ENCODE results near the gene COL6A5. TPM values are rescaled to one million over a fixed set of nuclear protein-coding genes. Genes with fewer than 3 reads are reported as not detected.
A peak's percentile ranks its signal among the peaks of the same experiment; 100 is the strongest.

The COL6A5 gene
- total and polyA plus RNA-seq, 2 donors (not counting 1 experiment from before 2014, with no cell fraction given): 0.06 to 0.66 TPM

DNA sequence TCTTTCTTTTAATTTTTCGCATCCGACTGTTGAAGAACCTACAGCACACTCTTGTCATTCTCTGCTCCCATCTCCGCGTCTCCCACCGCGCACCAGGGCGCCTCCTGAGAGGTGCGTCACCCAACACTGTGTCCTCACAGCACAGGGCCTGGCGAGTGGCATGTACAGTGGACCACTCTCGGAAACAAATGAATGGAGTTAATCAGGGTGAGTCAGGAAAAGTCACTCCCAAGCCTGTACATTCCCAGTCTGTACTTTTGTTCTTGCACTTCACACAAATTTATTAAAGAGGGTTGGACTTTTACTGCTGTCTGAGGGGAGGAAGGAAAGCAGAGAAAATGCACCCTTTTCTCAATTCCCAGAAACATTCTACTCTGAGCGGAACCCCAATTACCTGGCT lies 172.1 kb downstream of the COL6A5 start:
- Histone ChIP-seq H3K36me3 (ENCODE audit: control insufficient read depth, insufficient read depth, low read length) (no peaks in the 10 kb centered on the region), H3K9ac (ENCODE audit: insufficient read depth, low read length) (no peak overlapping the region), H3K4me3 (replicated peaks in 1 of 4; ENCODE audit: control extremely low read depth in 1 of 4, insufficient read depth in 1 of 4, low read depth in 3 of 4, low read length in 4 of 4) (peak overlapping the region in 1 of 4 experiments; percentile 37), H3K4me2 (ENCODE audit: extremely low read depth, insufficient read depth, low read length) (peak overlapping the region; percentile 37), H4K20me1 (ENCODE audit: control insufficient read depth, extremely low read depth, insufficient read depth, low read length) (no peaks in the 10 kb centered on the region), H3K4me1 (ENCODE audit: control insufficient read depth, extremely low read depth, insufficient read depth, low read length) (no peaks in the 10 kb centered on the region), H2AFZ (ENCODE audit: low read length) (no peak overlapping the region), H3K9me3 (ENCODE audit: control insufficient read depth, insufficient read depth, low read depth, low read length) (no peaks in the 10 kb centered on the region), H3K27ac (ENCODE audit: insufficient read depth, low read length) (no peak overlapping the region), H3K27me3 (ENCODE audit: control insufficient read depth, insufficient read depth, low read length) (peaks cover 4% of the 10 kb centered on the region), H3K79me2 (ENCODE audit: control insufficient read depth, insufficient read depth, low read length) (no peaks in the 10 kb centered on the region)
- DNase-seq (ENCODE audit: low read depth in 2 of 2): peak in 1 of 2 donors; percentile 11
- no peak for TF ChIP-seq CTCF (conservative IDR thresholded peaks at IDR 0.05 in 1 of 2, IDR thresholded peaks at IDR 0.05 in 1 of 2; ENCODE audit: low read depth in 1 of 2, low read length in 2 of 2)
- no peak for TF ChIP-seq EZH2 (IDR thresholded peaks at IDR 0.05; ENCODE audit: low read length, missing control alignments)

DNA sequence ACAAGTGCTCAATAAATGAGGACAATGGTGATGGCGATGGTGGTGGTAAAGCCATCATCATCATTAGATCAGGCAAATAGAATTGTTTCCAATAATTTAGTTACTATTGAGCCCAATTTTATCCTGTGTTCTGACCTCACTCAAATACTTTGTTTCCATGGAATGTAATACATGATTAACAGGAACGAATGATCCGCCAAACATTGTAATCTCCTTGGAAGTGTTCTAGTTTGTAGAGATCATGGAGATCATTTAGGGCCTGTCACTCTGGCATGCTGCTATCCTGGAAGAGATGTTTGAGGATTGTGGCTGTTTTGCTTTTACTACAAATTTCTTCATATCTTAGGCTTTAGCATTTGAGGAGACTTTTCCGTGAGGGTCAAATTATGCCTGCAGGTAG lies 174.3 kb downstream of the COL6A5 start:
- H4K20me1 ChIP-seq (ENCODE audit: control insufficient read depth, extremely low read depth, insufficient read depth, low read length): no peaks in the 10 kb centered on the region
- no peaks in the 10 kb centered on the region for H3K9me3 ChIP-seq (ENCODE audit: control insufficient read depth, insufficient read depth, low read depth, low read length)
- H3K4me2 ChIP-seq (ENCODE audit: extremely low read depth, insufficient read depth, low read length): no peak overlapping the region
- no peak for DNase-seq (ENCODE audit: low read depth in 2 of 2)
- H3K36me3 ChIP-seq (ENCODE audit: control insufficient read depth, insufficient read depth, low read length): no peaks in the 10 kb centered on the region
- no peak overlapping the region for H3K9ac ChIP-seq (ENCODE audit: insufficient read depth, low read length)
- no peaks in the 10 kb centered on the region for H3K4me1 ChIP-seq (ENCODE audit: control insufficient read depth, extremely low read depth, insufficient read depth, low read length)
- H3K4me3 ChIP-seq (replicated peaks in 1 of 4; ENCODE audit: control extremely low read depth in 1 of 4, insufficient read depth in 1 of 4, low read depth in 3 of 4, low read length in 4 of 4): no peak overlapping the region
- peaks cover 4% of the 10 kb centered on the region for H3K27me3 ChIP-seq (ENCODE audit: control insufficient read depth, insufficient read depth, low read length)
- no peak overlapping the region for H2AFZ ChIP-seq (ENCODE audit: low read length)
- no peak overlapping the region for H3K27ac ChIP-seq (ENCODE audit: insufficient read depth, low read length)
- H3K79me2 ChIP-seq (ENCODE audit: control insufficient read depth, insufficient read depth, low read length): no peaks in the 10 kb centered on the region
- TF ChIP-seq EZH2 (IDR thresholded peaks at IDR 0.05; ENCODE audit: low read length, missing control alignments) (no peak), CTCF (conservative IDR thresholded peaks at IDR 0.05 in 1 of 2, IDR thresholded peaks at IDR 0.05 in 1 of 2; ENCODE audit: low read depth in 1 of 2, low read length in 2 of 2) (no peak)

GRCh38 chr3:130522399-130522798 lies 176.9 kb downstream of the COL6A5 start:
- Histone ChIP-seq H3K27ac (ENCODE audit: insufficient read depth, low read length) (no peak overlapping the region), H4K20me1 (ENCODE audit: control insufficient read depth, extremely low read depth, insufficient read depth, low read length) (no peaks in the 10 kb centered on the region), H3K9me3 (ENCODE audit: control insufficient read depth, insufficient read depth, low read depth, low read length) (no peaks in the 10 kb centered on the region), H3K4me2 (ENCODE audit: extremely low read depth, insufficient read depth, low read length) (no peak overlapping the region), H2AFZ (ENCODE audit: low read length) (no peak overlapping the region), H3K4me3 (replicated peaks in 1 of 4; ENCODE audit: control extremely low read depth in 1 of 4, insufficient read depth in 1 of 4, low read depth in 3 of 4, low read length in 4 of 4) (no peak overlapping the region), H3K9ac (ENCODE audit: insufficient read depth, low read length) (no peak overlapping the region), H3K79me2 (ENCODE audit: control insufficient read depth, insufficient read depth, low read length) (no peaks in the 10 kb centered on the region), H3K4me1 (ENCODE audit: control insufficient read depth, extremely low read depth, insufficient read depth, low read length) (no peaks in the 10 kb centered on the region), H3K36me3 (ENCODE audit: control insufficient read depth, insufficient read depth, low read length) (no peaks in the 10 kb centered on the region), H3K27me3 (ENCODE audit: control insufficient read depth, insufficient read depth, low read length) (no peaks in the 10 kb centered on the region)
- DNase-seq (ENCODE audit: low read depth in 2 of 2): no peak
- TF ChIP-seq EZH2 (IDR thresholded peaks at IDR 0.05; ENCODE audit: low read length, missing control alignments) (no peak), CTCF (conservative IDR thresholded peaks at IDR 0.05 in 1 of 2, IDR thresholded peaks at IDR 0.05 in 1 of 2; ENCODE audit: low read depth in 1 of 2, low read length in 2 of 2) (no peak)
